Amniotic stem cell (primary cell): ENCODE results near the gene SPX.

Source experiments
- DNase-seq: peaks from one replicate; lab custom pipeline; 2025; lab: John Stamatoyannopoulos, UW

SPX gene

DNA sequence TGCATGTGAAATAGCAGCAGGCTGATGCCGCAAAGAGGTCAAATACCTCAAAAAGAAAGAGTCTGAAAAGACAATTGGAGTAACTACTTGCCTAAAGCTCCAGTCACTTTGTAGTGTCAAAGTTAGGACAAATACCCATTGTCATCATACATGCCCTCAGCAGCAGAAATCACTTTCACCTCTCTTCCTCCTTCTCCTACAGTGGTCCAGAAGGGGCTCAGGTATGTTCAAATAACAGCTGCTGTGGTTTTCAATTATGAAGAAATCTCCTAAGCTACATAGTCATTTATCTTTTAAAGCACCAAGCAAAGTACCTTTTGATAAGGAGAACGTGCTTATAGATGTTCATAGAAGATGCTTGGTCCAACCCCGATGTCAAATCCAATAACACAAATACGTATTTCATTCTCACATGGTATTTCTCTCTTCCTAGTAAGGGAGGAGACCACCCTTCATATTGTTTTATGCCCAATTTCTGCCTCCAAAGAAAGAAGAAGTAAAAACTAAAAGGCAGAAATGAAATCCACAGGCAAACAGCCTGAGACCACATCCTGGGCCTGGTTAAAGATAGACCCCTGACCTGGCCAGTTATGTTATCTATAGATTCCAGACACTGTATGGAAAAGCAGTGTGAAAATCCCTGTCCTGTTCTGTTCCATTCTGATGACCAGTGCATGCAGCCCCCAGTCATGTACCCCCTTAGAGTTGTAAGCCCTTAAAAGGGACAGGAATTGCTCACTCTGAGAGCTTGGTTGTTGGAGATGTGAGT lies 54.8 kb downstream of the SPX start:
- no peak for DNase-seq
